Skin epidermis (tissue), 12 donors: ENCODE measurements around the gene PLCG1.
A peak's percentile ranks its signal among the peaks of the same experiment; 100 is the strongest.

Experiments used
- H3K27ac ChIP-seq, 21 experiments: fragments of 200-600 bp; sonication (generic) in 11 of 21; one replicate each; pipeline ENCODE4 v1.5.0; 2020; ENCODE audit warnings: mild to moderate bottlenecking in 3 of 21, inconsistent platforms in 2 of 21, moderate library complexity in 2 of 21
- H3K4me3 ChIP-seq, 7 experiments: fragments of 200-600 bp; sonication (generic) in 2 of 7; one replicate each; pipeline ENCODE4 v1.5.0; 2020; ENCODE audit warnings: inconsistent platforms in 2 of 7, mild to moderate bottlenecking in 2 of 7, moderate library complexity in 1 of 7

PLCG1 gene

GRCh38 chr20:41223112-41223511 is 85.8 kb downstream of the PLCG1 start:
- H3K27ac ChIP-seq = peak overlapping the region in 1 of 21 experiments; percentile 57

GRCh38 chr20:41224281-41224680 is 86.9 kb downstream of the PLCG1 start:
- no peak overlapping the region for H3K4me3 ChIP-seq
- H3K27ac ChIP-seq = no peak overlapping the region

More at GRCh38 chr20:41223112-41223511, 85.8 kb downstream of the PLCG1 start:
- H3K4me3 ChIP-seq = no peak overlapping the region

GRCh38 chr20:41225091-41225490 is 87.7 kb downstream of the PLCG1 start:
- Histone ChIP-seq H3K27ac (no peak overlapping the region), H3K4me3 (no peak overlapping the region)

GRCh38 chr20:41226426-41226825 is 89.1 kb downstream of the PLCG1 start:
- Histone ChIP-seq H3K4me3 (no peak overlapping the region), H3K27ac (no peak overlapping the region)
